NCI-H748 (cell line): ENCODE results near the gene TGFBRAP1.
"Not testable (repeated sequence)": the region's sequence is repeated elsewhere in the genome, so short reads cannot be mapped to it uniquely, and the experiment has no call there.

Source experiments
- DNase-seq: peaks from one replicate; lab custom pipeline; 2025; ENCODE audit not compliant: unreplicated experiment; lab: John Stamatoyannopoulos, UW

Gene TGFBRAP1

DNA sequence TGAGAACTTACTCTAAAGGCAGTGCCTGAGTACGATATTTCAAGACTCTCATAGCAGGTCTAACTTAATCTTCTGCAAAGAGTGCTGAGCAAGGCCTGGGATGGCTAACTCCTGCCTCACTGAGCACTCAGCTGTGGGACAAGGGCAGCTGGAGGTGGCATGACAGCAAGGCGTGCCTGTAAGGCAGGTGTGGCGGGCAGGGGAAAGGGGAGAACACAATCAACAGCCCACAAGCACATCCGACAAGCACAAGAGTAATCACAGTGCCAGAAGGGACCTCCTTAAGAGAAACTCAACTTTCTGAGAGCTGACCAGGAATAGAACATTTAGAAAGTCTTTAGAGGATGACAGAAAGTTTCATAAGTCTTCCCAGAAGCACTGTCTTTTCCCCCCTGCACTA, 46.0 kb downstream of the TGFBRAP1 start:
- no peak for DNase-seq

DNA sequence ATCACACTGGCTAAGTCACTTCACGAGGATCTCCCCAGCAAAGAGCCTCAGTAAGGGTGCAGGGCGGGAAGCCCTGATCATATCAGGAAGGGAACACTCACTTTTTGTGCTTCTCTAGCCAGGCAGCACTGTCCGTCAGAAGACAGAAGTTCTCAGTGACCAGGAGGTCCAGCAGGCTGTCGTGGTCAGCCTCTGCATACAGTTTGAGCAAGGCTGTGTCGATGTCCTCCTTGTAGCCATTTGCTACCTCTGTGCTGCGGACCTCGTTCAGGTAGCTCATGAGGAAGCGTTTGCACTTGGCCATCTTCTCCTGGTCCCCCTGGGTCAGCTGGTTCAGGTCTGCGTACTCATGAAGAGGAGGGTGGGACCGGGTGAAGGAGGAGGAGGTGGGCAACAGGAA, 49.3 kb downstream of the TGFBRAP1 start:
- no peak for DNase-seq

GRCh38 chr2:105279126-105279525, 50.4 kb downstream of the TGFBRAP1 start:
- DNase-seq: no peak

DNA sequence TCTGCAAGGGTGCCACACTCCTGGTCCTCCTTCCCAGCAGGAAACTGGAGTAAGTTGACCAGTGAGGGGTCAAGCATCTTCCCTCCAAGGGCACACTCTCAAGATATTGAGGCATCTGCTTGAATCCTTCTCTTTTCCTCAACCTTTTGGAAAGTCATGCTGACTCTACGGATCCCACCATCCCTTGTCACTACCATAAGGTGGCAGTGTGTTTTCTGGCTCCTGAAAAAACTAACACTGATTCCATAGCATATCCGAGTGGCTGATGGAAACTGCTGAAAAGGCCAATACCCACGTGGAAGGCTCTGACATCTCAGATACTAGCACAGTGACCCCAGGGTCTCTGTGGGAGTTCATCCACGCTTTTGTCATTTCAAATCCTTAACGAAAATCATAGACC, 50.9 kb downstream of the TGFBRAP1 start:
- no peak for DNase-seq

DNA sequence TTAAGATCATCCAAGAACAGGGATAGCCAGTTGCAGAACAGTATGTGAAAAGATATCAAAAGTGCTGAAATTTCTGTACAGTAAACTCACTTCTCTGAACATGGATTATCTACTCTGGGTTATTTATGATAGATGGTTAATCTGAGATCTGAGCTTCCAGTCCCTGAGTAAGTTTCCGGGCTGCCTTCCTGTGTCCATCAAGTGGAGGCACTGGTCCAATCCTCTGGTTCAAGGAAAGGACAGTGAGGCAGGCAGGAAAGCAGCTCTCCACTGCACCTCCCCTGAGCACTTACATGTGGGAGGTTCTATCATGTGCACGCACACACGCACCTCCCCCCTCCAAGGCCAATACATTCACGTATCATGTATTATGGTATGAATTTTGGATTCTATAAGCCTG, 55.5 kb downstream of the TGFBRAP1 start:
- no peak for DNase-seq

DNA sequence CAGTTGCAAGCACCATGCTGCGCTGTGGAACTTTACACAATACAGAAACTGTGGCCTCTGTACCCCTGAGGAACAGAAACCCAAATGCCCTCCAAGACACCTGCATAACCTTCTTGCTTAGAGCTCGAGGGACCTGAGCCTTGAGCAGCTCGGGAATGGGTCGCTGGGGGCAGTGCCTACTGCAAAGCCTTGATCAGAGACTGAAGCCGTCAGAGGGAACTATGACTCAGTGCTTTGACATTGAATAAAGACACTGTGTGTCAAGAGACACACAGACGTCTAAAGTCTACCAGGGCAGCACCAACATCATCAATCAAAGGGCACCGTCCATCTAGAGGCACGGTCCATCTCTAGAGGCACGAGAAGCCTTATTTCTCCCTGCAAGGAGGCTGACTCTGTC, 57.4 kb downstream of the TGFBRAP1 start:
- no peak for DNase-seq

DNA sequence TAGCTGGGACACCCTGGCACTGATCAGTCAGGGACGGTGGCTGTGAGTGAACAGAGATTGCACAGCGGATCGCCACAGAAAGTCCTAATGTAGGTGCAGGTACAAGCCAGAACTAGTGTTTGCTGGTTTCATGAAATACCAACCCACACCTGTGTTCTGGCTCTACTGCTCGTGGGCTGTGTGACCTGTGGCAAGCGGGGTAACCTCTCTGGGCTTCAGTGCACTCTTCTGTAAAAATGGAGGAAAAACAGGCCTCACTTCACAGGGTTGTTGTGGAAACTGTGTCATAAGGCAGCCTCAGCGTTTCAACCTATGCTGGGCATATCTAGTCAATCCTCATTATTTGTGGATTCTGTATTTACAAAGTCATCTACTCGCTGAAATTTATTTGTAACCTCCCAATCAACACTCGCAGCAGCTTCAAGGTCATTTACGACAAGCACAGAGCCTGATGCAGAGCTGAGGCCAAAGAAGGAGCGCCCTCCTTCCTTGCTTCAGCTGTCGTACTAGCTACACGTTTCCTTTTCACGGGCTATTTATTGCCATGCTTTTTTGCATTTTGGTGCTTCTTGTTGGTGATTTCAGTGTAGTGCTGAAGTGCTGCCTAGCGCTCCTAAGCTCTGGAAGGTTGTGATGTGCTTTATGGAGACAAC, 58.0 kb downstream of the TGFBRAP1 start:
- no peak for DNase-seq

- DNase-seq: no peak
Measured at GRCh38 chr2:105269426-105269825, 60.1 kb downstream of the TGFBRAP1 start.

DNA sequence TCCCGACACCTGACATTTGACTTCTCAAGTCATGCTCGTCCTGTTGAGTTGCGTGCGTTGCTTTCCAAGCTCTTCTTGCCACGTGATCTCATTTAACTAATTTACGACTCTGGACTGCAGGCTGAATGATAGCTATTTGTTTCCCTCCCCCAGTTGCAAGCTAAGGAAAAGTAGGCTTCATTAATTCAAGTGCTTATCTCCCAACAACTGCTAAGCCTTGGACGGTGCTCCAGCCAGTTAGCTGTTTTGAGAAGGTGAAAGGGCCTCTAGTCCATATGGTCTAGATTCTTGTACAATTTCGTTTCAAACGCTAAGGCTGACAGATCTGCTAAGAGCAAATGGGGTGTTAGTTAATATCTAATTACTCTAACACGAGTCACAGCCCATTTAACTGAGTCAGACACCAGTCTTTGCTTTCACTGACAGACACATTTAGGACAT, 66.9 kb downstream of the TGFBRAP1 start:
- no peak for DNase-seq

DNA sequence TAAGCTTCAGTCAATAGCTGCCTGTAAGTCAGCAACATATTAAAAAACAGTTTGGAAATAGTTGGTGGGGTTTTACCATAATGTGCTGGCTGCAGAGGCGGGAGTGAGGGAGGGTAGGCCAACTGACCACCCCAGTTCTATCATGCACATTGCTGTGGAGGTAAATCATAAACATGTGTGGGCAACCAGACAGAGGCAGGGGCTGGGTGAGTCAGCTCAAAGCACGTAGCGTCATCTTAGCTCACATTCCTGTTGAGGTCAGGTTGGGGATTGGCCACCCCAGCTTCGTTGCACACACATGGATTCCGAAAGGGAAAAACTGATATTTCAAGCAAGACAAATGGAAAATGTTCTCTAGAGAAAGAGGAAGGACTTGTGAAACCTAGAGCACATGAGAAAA, 68.5 kb downstream of the TGFBRAP1 start:
- no peak for DNase-seq

GRCh38 chr2:105258835-105259350, 70.6 kb downstream of the TGFBRAP1 start:
- peak; percentile 2 for DNase-seq

DNA sequence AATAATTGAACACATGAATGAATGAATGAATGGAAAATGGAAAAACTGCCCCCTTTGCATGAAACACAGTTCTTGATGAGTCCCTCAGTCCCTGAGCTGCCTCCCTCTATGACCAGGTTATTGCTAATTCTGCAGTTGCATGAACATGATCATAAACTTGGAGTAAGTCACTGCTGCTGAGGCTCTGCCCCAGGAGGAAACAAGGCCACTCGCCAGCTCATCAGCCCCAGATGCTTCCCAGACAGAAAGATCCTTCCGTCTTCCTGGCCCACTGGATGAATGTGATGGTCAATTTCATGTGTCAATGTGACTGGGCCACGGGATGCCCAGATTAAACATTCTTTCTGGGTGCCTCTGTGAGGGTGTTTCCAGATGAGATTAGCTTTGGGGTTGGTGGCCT, 71.6 kb downstream of the TGFBRAP1 start:
- no peak for DNase-seq

DNA sequence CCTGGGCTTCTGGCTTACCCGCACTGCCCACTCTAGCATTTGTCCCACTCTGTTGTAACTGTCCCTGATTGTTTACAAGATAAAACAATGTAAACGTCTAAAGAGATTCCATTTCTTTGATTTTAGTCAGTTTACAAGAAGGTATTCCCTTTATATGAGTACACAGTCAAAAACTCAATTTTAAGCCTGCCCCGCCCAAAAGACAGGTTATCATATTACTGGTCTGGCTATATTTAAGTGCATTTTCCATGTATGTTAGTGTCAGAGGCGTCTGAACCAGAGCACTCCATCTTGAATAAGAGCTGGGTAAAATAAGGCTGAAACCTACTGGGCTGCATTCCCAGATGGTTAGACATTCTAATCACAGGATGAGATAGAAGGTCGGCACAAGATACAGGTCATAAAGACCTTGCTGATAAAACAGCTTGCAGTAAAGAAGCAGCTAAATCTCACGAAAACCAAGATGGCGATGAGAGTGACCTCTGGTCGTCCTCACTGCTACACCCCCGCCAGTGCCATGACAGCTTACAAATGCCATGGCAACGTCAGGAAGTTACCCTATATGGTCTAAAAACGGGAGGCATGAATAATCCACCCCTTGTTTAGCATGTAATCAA, 73.0 kb downstream of the TGFBRAP1 start:
- DNase-seq: no peak

- DNase-seq: no peak
Measured at GRCh38 chr2:105255979-105256378, 73.6 kb downstream of the TGFBRAP1 start.

DNA sequence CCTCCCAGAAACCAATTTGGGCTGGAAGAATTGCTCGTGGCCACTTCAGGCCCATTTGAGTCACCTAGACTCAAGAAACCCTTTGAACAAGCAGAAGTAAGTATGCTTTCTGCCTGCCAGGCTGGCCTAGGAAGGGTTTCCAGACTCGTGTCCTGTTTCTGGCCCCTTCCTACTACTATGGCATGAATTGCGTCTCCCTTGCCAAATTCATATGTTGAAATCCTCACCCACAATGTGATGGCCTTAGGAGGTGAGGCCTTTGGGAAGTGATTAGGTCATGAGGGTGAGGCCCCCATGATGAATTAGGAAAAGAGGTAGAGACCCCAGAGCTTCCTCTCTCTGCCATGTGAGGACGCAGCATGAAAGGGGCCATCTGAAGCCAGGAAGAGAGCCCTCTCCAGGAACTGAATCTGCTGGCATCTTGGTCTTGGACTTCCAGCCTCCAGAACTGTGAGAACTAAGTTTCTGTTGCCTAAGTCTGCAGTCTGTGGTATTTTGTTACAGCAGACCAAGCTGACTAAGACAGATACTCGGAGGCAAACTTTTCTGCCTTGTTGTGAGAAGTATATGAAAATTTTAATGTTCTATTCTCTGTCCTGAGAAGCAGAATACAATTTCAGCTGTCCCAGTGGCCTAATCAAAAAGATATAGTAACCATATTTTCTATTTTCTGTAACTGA, 74.9 kb downstream of the TGFBRAP1 start:
- no peak for DNase-seq

GRCh38 chr2:105252271-105252670, 77.3 kb downstream of the TGFBRAP1 start:
- DNase-seq: no peak

DNA sequence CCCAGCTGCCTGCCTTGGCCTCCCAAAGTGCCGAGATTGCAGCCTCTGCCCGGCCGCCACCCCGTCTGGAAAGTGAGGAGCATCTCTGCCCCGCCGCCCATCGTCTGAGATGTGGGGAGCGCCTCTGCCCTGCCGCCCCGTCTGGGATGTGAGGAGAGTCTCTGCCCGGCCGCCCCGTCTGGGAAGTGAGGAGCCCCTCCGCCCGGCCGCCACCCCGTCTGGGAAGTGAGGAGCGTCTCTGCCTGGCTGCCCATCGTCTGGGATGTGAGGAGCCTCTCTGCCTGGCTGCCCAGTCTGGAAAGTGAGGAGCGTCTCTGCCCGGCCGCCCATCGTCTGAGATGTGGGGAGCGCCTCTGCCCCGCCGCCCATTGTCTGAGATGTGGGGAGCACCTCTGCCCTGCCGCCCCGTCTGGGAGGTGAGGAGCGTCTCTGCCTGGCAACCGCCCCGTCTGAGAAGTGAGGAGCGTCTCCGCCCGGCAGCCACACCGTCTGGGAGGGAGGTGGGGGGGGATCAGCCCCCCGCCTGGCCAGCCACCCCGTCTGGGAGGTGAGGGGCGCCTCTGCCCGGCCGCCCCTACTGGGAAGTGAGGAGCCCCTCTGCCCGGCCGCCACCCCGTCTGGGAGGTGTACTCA, 78.4 kb downstream of the TGFBRAP1 start:
- DNase-seq: not testable (repeated sequence)

DNA sequence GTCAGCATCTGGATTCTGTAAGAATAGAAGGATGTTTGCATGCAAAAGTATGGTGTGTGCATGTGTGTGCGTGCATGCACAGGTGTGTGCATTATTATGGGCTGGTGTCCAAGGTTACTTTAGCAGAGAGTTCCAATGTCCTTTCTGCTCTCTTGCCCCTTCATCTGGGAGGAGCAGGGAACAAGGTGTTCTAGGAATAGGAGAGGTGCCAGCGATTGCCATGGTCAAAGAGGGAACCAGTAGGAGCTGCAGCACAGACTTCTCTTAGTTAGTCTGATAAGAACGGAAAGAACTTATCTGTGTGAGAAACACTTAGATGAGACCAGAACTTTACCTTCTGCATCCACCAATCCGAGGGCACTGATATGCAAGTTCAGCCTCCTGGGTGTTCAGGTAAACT, 79.6 kb downstream of the TGFBRAP1 start:
- no peak for DNase-seq

DNA sequence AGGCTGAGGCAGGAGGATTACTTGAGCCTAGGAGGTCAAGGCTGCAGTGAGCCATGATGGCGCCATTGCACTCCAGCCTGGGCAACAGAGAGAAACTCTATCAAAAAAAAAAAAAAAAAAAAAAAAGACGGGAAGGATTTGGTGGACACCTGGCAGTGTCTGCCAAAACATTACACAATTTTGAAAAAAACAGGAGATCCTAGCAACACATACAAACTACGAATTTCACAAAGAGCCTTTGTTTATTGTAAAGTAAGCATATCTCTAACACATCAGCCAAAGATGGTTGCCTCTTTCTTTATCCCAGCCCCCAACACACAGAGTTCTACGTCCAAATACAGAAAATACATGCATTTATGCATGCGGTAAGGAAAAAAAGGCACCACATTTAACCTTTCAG, 80.4 kb downstream of the TGFBRAP1 start:
- no peak for DNase-seq

- DNase-seq: peak; percentile 4
Measured at GRCh38 chr2:105248316-105249070, 81.0 kb downstream of the TGFBRAP1 start.

- no peak for DNase-seq
Measured at GRCh38 chr2:105244451-105244850, 85.1 kb downstream of the TGFBRAP1 start.
